ENCODE results near the gene IER3IP1.
"Not testable (repeated sequence)": the region's sequence is repeated elsewhere in the genome, so short reads cannot be mapped to it uniquely, and the experiment has no call there.

DNA sequence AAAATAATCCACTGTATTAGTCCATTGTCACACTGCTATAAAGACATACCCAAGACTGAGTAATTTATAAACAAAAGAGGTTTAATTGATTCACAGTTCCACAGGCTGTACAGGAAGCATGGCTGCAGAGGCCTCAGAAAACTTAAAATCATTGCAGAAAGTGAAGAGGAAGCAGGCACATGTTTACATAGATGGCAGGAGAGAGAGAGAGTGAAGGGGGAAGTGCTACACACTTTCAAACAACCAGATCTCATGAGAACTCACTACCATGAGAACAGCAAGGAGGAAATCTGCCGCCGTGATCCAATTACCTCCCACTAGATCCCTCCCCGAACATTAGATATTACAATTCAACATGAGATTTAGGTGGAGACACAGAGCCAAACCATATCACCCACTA lies 19.8 kb upstream of the IER3IP1 start:
- not testable (repeated sequence) for TF ChIP-seq ZFX (IDR thresholded peaks at IDR 0.05)
- TF ChIP-seq, protein P1, sequence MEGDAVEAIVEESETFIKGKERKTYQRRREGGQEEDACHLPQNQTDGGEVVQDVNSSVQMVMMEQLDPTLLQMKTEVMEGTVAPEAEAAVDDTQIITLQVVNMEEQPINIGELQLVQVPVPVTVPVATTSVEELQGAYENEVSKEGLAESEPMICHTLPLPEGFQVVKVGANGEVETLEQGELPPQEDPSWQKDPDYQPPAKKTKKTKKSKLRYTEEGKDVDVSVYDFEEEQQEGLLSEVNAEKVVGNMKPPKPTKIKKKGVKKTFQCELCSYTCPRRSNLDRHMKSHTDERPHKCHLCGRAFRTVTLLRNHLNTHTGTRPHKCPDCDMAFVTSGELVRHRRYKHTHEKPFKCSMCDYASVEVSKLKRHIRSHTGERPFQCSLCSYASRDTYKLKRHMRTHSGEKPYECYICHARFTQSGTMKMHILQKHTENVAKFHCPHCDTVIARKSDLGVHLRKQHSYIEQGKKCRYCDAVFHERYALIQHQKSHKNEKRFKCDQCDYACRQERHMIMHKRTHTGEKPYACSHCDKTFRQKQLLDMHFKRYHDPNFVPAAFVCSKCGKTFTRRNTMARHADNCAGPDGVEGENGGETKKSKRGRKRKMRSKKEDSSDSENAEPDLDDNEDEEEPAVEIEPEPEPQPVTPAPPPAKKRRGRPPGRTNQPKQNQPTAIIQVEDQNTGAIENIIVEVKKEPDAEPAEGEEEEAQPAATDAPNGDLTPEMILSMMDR (conservative IDR thresholded peaks at IDR 0.05): not testable (repeated sequence)

Data from C4-2B (cell line).